PC-3 (cell line): Measurements from ENCODE around the gene NOMO2.
"Not testable (repeated sequence)": the region's sequence is repeated elsewhere in the genome, so short reads cannot be mapped to it uniquely, and the experiment has no call there.

Experiments used
- CTCF ChIP-seq: fragments of 300-600 bp; sonication (generic); conservative IDR thresholded peaks from 2 replicates; pipeline ENCODE4 v1.5.1; 2017; ENCODE audit warnings: antibody characterized with exemption, low read depth, mild to moderate bottlenecking, low read length
- EZH2 ChIP-seq: fragments of 300-600 bp; sonication (generic); IDR thresholded peaks from one replicate; pipeline ENCODE4 v1.6.1; 2017; ENCODE audit warnings: antibody characterized with exemption, mild to moderate bottlenecking, low read length; ENCODE audit not compliant: unreplicated experiment

- not testable (repeated sequence) for TF ChIP-seq CTCF, EZH2
These were observed 20.0 kb downstream of the NOMO2 start for GRCh38 chr16:18541912-18542311.
